HG03064 (cell line): ENCODE data around the gene CBFA2T2.
"Not testable (repeated sequence)": the region's sequence is repeated elsewhere in the genome, so short reads cannot be mapped to it uniquely, and the experiment has no call there.

Experiments
- ATAC-seq: cut with Tn5 transposase; IDR thresholded peaks from one replicate; pipeline ENCODE4 v1.9.1; 2021; ENCODE audit warnings: low read depth; ENCODE audit not compliant: unreplicated experiment

Gene CBFA2T2

GRCh38 chr20:33606118-33606771 is 116.3 kb downstream of the CBFA2T2 start:
- ATAC-seq, result no peak

- ATAC-seq, result no peak
Observed at GRCh38 chr20:33609504-33609903, 119.6 kb downstream of the CBFA2T2 start.

GRCh38 chr20:33611106-33611505 is 121.2 kb downstream of the CBFA2T2 start:
- ATAC-seq, result no peak

- no peak for ATAC-seq
Observed at GRCh38 chr20:33612001-33612400, 122.1 kb downstream of the CBFA2T2 start.

GRCh38 chr20:33621717-33622400 is 132.0 kb downstream of the CBFA2T2 start:
- ATAC-seq, result no peak

GRCh38 chr20:33622705-33623365 is 132.9 kb downstream of the CBFA2T2 start:
- ATAC-seq, result no peak

- no peak for ATAC-seq
Observed at GRCh38 chr20:33624399-33624798, 134.5 kb downstream of the CBFA2T2 start.

- ATAC-seq, result no peak
Observed at GRCh38 chr20:33626190-33626589, 136.3 kb downstream of the CBFA2T2 start.

GRCh38 chr20:33627577-33628216 is 137.8 kb downstream of the CBFA2T2 start:
- no peak for ATAC-seq

- ATAC-seq, result no peak
Observed at GRCh38 chr20:33629533-33629932, 139.6 kb downstream of the CBFA2T2 start.

- no peak for ATAC-seq
Observed at GRCh38 chr20:33629979-33630378, 140.1 kb downstream of the CBFA2T2 start.

GRCh38 chr20:33630507-33630906 is 140.6 kb downstream of the CBFA2T2 start:
- ATAC-seq, result no peak

GRCh38 chr20:33631910-33632309 is 142.0 kb downstream of the CBFA2T2 start:
- not testable (repeated sequence) for ATAC-seq

GRCh38 chr20:33635341-33635740 is 145.4 kb downstream of the CBFA2T2 start:
- no peak for ATAC-seq

GRCh38 chr20:33636776-33637175 is 146.9 kb downstream of the CBFA2T2 start:
- no peak for ATAC-seq

- ATAC-seq, result no peak
Observed at GRCh38 chr20:33640287-33640686, 150.4 kb downstream of the CBFA2T2 start.

GRCh38 chr20:33644313-33645071 is 154.6 kb downstream of the CBFA2T2 start:
- ATAC-seq, result no peak

GRCh38 chr20:33645072-33645358 is 155.1 kb downstream of the CBFA2T2 start:
- ATAC-seq, result no peak

GRCh38 chr20:33645396-33645795 is 155.5 kb downstream of the CBFA2T2 start:
- ATAC-seq, result no peak

- no peak for ATAC-seq
Observed at GRCh38 chr20:33646191-33646590, 156.3 kb downstream of the CBFA2T2 start.
